ENCODE results near the gene RAB28.

The RAB28 gene

GRCh38 chr4:13514722-13515121, 30.6 kb upstream of the RAB28 start:
- no peak for DNase-seq (ENCODE audit: low spot score)
- in situ Hi-C loops (cut with MboI; ENCODE audit: low pct_unique_long_range_greater_than_20kb, low sequenced_read_pairs, unreplicated experiment): no loop called here
- TF ChIP-seq CTCF (IDR thresholded peaks at IDR 0.05; ENCODE audit: extremely low read depth, insufficient read depth, missing control alignments): no peak

- no peak for TF ChIP-seq CTCF (IDR thresholded peaks at IDR 0.05; ENCODE audit: extremely low read depth, insufficient read depth, missing control alignments)
- in situ Hi-C loops (cut with MboI; ENCODE audit: low pct_unique_long_range_greater_than_20kb, low sequenced_read_pairs, unreplicated experiment): no loop called here
- DNase-seq (ENCODE audit: low spot score): no peak
Observed at GRCh38 chr4:13511101-13511500, 27.0 kb upstream of the RAB28 start.

GRCh38 chr4:13509442-13509841, 25.3 kb upstream of the RAB28 start:
- no peak for DNase-seq (ENCODE audit: low spot score)
- TF ChIP-seq CTCF (IDR thresholded peaks at IDR 0.05; ENCODE audit: extremely low read depth, insufficient read depth, missing control alignments): no peak
- in situ Hi-C loops (cut with MboI; ENCODE audit: low pct_unique_long_range_greater_than_20kb, low sequenced_read_pairs, unreplicated experiment): no loop called here

- no peak for DNase-seq (ENCODE audit: low spot score)
- no peak for TF ChIP-seq CTCF (IDR thresholded peaks at IDR 0.05; ENCODE audit: extremely low read depth, insufficient read depth, missing control alignments)
- in situ Hi-C loops (cut with MboI; ENCODE audit: low pct_unique_long_range_greater_than_20kb, low sequenced_read_pairs, unreplicated experiment): no loop called here
Observed at GRCh38 chr4:13504374-13504773, 20.2 kb upstream of the RAB28 start.

GRCh38 chr4:13498469-13498868, 14.3 kb upstream of the RAB28 start:
- TF ChIP-seq CTCF (IDR thresholded peaks at IDR 0.05; ENCODE audit: extremely low read depth, insufficient read depth, missing control alignments): no peak
- in situ Hi-C loops (cut with MboI; ENCODE audit: low pct_unique_long_range_greater_than_20kb, low sequenced_read_pairs, unreplicated experiment): no loop called here
- DNase-seq (ENCODE audit: low spot score): no peak

GRCh38 chr4:13496605-13497004, 12.5 kb upstream of the RAB28 start:
- in situ Hi-C loops (cut with MboI; ENCODE audit: low pct_unique_long_range_greater_than_20kb, low sequenced_read_pairs, unreplicated experiment): no loop called here
- TF ChIP-seq CTCF (IDR thresholded peaks at IDR 0.05; ENCODE audit: extremely low read depth, insufficient read depth, missing control alignments): no peak
- DNase-seq (ENCODE audit: low spot score): no peak

GRCh38 chr4:13495753-13496152, 11.6 kb upstream of the RAB28 start:
- TF ChIP-seq CTCF (IDR thresholded peaks at IDR 0.05; ENCODE audit: extremely low read depth, insufficient read depth, missing control alignments): no peak
- in situ Hi-C loops (cut with MboI; ENCODE audit: low pct_unique_long_range_greater_than_20kb, low sequenced_read_pairs, unreplicated experiment): no loop called here
- DNase-seq (ENCODE audit: low spot score): no peak
